ENCODE results near the gene IL1RL1.

The IL1RL1 gene

DNA sequence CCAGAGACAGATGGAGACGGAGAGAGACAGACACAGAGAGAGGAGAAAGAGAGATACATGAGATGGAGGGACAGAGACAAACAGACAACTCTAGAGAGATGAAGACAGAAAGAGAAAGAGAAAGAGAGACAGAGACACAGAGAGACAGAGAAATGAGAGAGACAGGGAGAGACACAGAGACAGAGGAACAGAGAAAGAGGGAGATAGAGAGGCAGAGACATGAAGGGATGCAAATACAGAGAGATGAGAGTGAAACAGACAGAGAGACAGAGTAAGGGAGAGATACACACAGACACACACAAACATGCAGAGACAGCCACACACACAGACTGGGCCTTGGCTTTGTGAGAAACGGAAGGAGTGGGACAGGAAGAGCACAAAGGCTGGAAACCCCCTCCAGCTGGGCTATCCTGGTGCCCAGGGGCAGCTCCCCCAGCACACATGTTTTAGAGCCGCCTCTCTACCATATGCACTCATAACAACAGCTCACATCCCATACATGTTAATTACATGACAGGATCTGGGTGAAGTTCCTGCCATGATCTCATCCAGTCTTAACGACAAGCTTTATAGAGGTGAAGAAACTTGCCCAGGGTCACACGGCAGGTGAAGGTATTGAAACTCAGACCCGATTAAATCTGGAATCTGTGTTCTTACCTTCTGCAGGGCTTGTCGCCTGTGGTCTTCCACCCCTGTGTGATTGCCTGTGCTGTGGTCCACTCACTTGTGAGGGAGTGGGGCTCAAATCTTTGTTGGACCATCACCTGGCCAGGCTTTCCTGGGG, 76.6 kb downstream of the IL1RL1 start:
- CTCF ChIA-PET = no interaction called here
- TF ChIP-seq, protein P1, sequence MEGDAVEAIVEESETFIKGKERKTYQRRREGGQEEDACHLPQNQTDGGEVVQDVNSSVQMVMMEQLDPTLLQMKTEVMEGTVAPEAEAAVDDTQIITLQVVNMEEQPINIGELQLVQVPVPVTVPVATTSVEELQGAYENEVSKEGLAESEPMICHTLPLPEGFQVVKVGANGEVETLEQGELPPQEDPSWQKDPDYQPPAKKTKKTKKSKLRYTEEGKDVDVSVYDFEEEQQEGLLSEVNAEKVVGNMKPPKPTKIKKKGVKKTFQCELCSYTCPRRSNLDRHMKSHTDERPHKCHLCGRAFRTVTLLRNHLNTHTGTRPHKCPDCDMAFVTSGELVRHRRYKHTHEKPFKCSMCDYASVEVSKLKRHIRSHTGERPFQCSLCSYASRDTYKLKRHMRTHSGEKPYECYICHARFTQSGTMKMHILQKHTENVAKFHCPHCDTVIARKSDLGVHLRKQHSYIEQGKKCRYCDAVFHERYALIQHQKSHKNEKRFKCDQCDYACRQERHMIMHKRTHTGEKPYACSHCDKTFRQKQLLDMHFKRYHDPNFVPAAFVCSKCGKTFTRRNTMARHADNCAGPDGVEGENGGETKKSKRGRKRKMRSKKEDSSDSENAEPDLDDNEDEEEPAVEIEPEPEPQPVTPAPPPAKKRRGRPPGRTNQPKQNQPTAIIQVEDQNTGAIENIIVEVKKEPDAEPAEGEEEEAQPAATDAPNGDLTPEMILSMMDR (conservative IDR thresholded peaks at IDR 0.05; ENCODE audit: low read depth) = no peak
- POLR2A ChIA-PET (ENCODE audit: low non-redundant PET) = no interaction called here
- DNase-seq (ENCODE audit: low spot score) = no peak
- H3K27ac ChIP-seq = no peak overlapping the region

DNA sequence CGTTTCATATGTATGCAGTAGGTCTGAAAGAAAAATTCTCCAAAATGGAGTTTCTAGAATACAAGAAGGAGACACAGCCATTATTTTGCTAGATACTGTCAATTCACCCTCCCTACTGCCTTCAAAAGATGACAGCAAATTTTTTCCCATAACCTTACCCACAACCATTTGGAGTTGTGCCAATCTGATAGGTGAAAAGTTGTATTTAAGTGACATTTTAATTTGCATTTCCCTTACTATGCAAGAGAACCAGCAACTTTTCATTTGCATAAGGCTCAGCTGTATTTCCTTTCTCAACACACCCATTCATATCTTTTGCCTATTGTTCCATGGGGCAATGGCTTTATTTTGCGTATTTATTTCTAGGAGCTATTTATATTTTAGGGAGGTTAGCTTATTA, 80.2 kb downstream of the IL1RL1 start:
- no peak for DNase-seq (ENCODE audit: low spot score)
- ChIA-PET POLR2A (ENCODE audit: low non-redundant PET) (no interaction called here), CTCF (no interaction called here)
- H3K27ac ChIP-seq = no peak overlapping the region
- TF ChIP-seq, protein P1 (conservative IDR thresholded peaks at IDR 0.05; ENCODE audit: low read depth) = no peak

DNA sequence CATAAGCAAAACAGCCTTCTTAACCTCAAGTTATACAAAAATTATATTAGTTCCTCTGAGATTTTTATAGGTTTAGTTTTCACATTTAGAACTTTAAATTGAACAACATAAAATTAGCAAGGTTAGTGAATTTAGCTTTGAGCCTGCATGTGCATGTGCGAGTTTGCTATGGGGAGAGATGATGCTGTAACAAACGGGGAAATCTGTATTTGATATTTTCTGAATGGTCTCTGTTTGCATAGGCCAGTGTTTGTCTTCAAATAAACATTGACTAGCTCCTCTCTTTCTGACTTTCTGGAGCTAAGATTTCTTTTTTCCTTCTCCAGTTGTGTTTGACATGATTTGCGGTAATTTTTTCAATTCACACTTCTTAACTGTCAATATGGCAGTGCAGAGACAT, 80.7 kb downstream of the IL1RL1 start:
- ChIA-PET CTCF (no interaction called here), POLR2A (ENCODE audit: low non-redundant PET) (no interaction called here)
- H3K27ac ChIP-seq = no peak overlapping the region
- DNase-seq (ENCODE audit: low spot score) = no peak
- TF ChIP-seq, protein P1 (conservative IDR thresholded peaks at IDR 0.05; ENCODE audit: low read depth) = no peak

DNA sequence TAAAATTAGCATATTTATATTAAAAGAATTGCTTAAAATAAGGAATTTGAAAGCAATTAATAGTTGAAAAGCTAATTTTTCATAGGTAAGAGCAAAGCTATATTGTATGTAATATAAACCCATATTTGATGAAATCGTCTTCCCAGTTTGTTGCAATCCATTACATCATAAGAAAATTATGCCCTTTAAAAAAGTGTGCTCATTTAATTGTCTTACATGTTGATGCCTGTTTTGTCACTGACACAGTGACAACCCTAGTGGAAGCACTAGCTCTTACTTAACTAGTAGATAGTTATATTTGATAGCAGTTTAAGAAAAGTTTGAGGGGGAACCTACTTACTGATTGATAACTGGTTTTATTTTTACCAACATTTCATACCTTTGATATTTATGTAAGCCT, 81.6 kb downstream of the IL1RL1 start:
- POLR2A ChIA-PET (ENCODE audit: low non-redundant PET) = no interaction called here
- CTCF ChIA-PET = interaction anchor here (0.5 kb wide), 1 partner anchor 625 kb away, joined by 4 read pairs; no protein-coding TSS in a partner anchor
- TF ChIP-seq, protein P1 (conservative IDR thresholded peaks at IDR 0.05; ENCODE audit: low read depth) = no peak
- no peak for DNase-seq (ENCODE audit: low spot score)
- H3K27ac ChIP-seq = no peak overlapping the region

DNA sequence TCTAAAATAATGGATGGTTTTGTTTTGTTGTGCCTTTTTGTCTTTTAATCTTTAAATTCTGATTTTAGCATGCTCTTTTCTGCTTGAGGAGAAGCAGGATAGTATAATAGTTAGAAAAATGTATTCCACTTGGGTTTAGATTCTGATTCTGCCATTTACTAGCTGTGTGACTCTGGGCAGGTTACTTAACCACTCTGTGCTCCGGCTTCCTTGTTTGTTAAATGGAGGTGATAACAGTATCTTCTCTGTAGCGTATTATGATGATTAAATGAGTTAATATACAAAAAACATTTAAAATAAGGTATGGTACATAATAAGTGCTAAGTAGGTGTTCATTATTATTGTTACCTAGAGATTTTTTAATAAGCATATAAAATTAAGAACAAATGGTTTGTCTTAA, 84.6 kb downstream of the IL1RL1 start:
- CTCF ChIA-PET = no interaction called here
- TF ChIP-seq, protein P1 (conservative IDR thresholded peaks at IDR 0.05; ENCODE audit: low read depth) = no peak
- no peak overlapping the region for H3K27ac ChIP-seq
- no peak for DNase-seq (ENCODE audit: low spot score)
- POLR2A ChIA-PET (ENCODE audit: low non-redundant PET) = no interaction called here

DNA sequence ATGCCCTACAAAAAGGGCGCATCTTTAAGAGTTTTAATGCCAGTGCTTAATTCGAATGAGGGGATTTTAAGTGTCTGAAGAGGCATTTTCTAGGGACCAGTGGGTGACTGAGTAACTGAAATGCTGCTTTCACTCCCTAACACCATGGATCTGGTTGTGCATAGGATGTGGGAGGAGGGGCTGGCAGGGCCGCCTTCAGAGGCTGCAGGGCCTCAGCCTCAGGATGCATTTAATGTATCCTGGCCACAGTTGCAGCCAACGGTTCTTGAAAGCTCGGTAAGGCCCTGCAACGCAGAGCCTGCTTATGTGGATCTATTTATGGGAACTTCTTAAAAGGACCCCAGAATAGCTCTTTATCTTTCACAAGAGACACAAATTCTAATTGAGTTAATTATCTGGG, 85.8 kb downstream of the IL1RL1 start:
- ChIA-PET POLR2A (ENCODE audit: low non-redundant PET) (no interaction called here), CTCF (no interaction called here)
- DNase-seq (ENCODE audit: low spot score) = no peak
- TF ChIP-seq, protein P1 (conservative IDR thresholded peaks at IDR 0.05; ENCODE audit: low read depth) = no peak
- H3K27ac ChIP-seq = no peak overlapping the region

Data from RWPE1 (cell line).